Ishikawa (cell line): ENCODE results near the gene ARHGEF17.

ENCODE experiments used
- CEBPB ChIP-seq: IDR thresholded peaks from 2 replicates; pipeline ENCODE4 v1.6.1; 2012
- CREB1 ChIP-seq: IDR thresholded peaks from 2 replicates; pipeline ENCODE4 v1.6.1; 2012; ENCODE audit warnings: low read depth
- EGR1 ChIP-seq: IDR thresholded peaks from 2 replicates; pipeline ENCODE4 v1.6.1; 2012
- EP300 ChIP-seq: IDR thresholded peaks from 2 replicates; pipeline ENCODE4 v1.6.1; 2012; ENCODE audit warnings: borderline replicate concordance
- FOXM1 ChIP-seq: IDR thresholded peaks from 2 replicates; pipeline ENCODE4 v1.6.1; 2012; ENCODE audit warnings: low read depth, borderline replicate concordance
- MAX ChIP-seq: IDR thresholded peaks from 2 replicates; pipeline ENCODE4 v1.6.1; 2012
- NFIC ChIP-seq: IDR thresholded peaks from 2 replicates; pipeline ENCODE4 v1.6.1; 2012
- RAD21 ChIP-seq: IDR thresholded peaks from 2 replicates; pipeline ENCODE4 v1.6.1; 2012; ENCODE audit warnings: low read depth
- REST ChIP-seq: IDR thresholded peaks from 2 replicates; pipeline ENCODE4 v1.6.1; 2012; ENCODE audit warnings: low read depth, mild to moderate bottlenecking
- TAF1 ChIP-seq: IDR thresholded peaks from 2 replicates; pipeline ENCODE4 v1.6.1; 2012; ENCODE audit warnings: low read depth, mild to moderate bottlenecking
- TCF12 ChIP-seq: IDR thresholded peaks from 2 replicates; pipeline ENCODE4 v1.6.1; 2012; ENCODE audit warnings: low read depth
- TEAD4 ChIP-seq: IDR thresholded peaks from 2 replicates; pipeline ENCODE4 v1.6.1; 2012
- USF1 ChIP-seq: IDR thresholded peaks from 2 replicates; pipeline ENCODE4 v1.6.1; 2012
- YY1 ChIP-seq: IDR thresholded peaks from 2 replicates; pipeline ENCODE4 v1.6.1; 2012; ENCODE audit warnings: low read depth
- ZBTB7A ChIP-seq: IDR thresholded peaks from 2 replicates; pipeline ENCODE4 v1.6.1; 2012; ENCODE audit warnings: low read depth

Gene ARHGEF17

GRCh38 chr11:73273222-73273895 lies 34.7 kb upstream of the ARHGEF17 start:
- TF ChIP-seq REST (no peak), TCF12 (no peak), CREB1 (no peak), TAF1 (no peak), ZBTB7A (no peak), MAX (no peak), TEAD4 (no peak), CEBPB (no peak), USF1 (no peak), FOXM1 (no peak), RAD21 (no peak)

- TF ChIP-seq NFIC: no peak
- no peak for TF ChIP-seq EGR1
- no peak for TF ChIP-seq RAD21
- no peak for TF ChIP-seq USF1
- TF ChIP-seq YY1: no peak
- no peak for TF ChIP-seq REST
- TF ChIP-seq FOXM1: no peak
- no peak for TF ChIP-seq MAX
- TF ChIP-seq CEBPB: no peak
- no peak for TF ChIP-seq TCF12
- TF ChIP-seq CREB1: no peak
- TF ChIP-seq EP300: no peak
These were observed 33.2 kb upstream of the ARHGEF17 start for GRCh38 chr11:73274722-73275380.

- TF ChIP-seq CREB1 (no peak), FOXM1 (no peak), REST (no peak), ZBTB7A (no peak)
These were observed 32.7 kb upstream of the ARHGEF17 start for GRCh38 chr11:73275381-73275750.

- TF ChIP-seq TCF12 (no peak), EP300 (no peak), USF1 (no peak), YY1 (no peak), NFIC (no peak), FOXM1 (no peak), MAX (no peak), CREB1 (no peak), REST (no peak), EGR1 (no peak)
These were observed 30.6 kb upstream of the ARHGEF17 start for GRCh38 chr11:73277467-73277866.
